Astrocyte of the cerebellum (primary cell): Measurements from ENCODE around the gene SHROOM3.
A peak's percentile ranks its signal among the peaks of the same experiment; 100 is the strongest.

Experiments
- DNase-seq: peaks from one replicate; pipeline ENCODE4 v3.0.0-alpha.2; 2011; ENCODE audit warnings: low read depth
- H3K4me3 ChIP-seq: 2 replicates; pipeline ENCODE4 v1.5.1; 2011; ENCODE audit warnings: mild to moderate bottlenecking, low read depth, low read length, moderate library complexity
- CTCF ChIP-seq: IDR thresholded peaks from 2 replicates; pipeline ENCODE4 v1.5.1; 2012; ENCODE audit warnings: low read length, low read depth, moderate library complexity, mild to moderate bottlenecking; ENCODE audit errors: missing control alignments
- in situ Hi-C: cut with HindIII; loops from 2 replicates; pipeline ENCODE4 v1.10.0; 2017; ENCODE audit warnings: low sequenced_read_pairs

SHROOM3 gene

GRCh38 chr4:76782837-76783236 is 347.8 kb downstream of the SHROOM3 start:
- in situ Hi-C loops, result no loop called here
- no peak overlapping the region for H3K4me3 ChIP-seq
- no peak for TF ChIP-seq CTCF
- peak; percentile 73 for DNase-seq

- in situ Hi-C loops, result no loop called here
- no peak for DNase-seq
- TF ChIP-seq CTCF, result no peak
- no peak overlapping the region for H3K4me3 ChIP-seq
Observed at GRCh38 chr4:76783836-76784235, 348.8 kb downstream of the SHROOM3 start.

- in situ Hi-C loops, result no loop called here
- no peak overlapping the region for H3K4me3 ChIP-seq
- no peak for DNase-seq
- TF ChIP-seq CTCF, result peak; percentile 15
Observed at GRCh38 chr4:76784237-76784636, 349.2 kb downstream of the SHROOM3 start.

GRCh38 chr4:76787898-76788297 is 352.9 kb downstream of the SHROOM3 start:
- no peak for DNase-seq
- in situ Hi-C loops, result loop anchor here (5.0 kb wide), 1 partner anchor 249 kb away; no protein-coding TSS in a partner anchor
- H3K4me3 ChIP-seq, result no peak overlapping the region
- TF ChIP-seq CTCF, result no peak

- in situ Hi-C loops, result no loop called here
- no peak for TF ChIP-seq CTCF
- DNase-seq, result no peak
- H3K4me3 ChIP-seq, result no peak overlapping the region
Observed at GRCh38 chr4:76790377-76790776, 355.3 kb downstream of the SHROOM3 start.

GRCh38 chr4:76791479-76791878 is 356.4 kb downstream of the SHROOM3 start:
- no peak for TF ChIP-seq CTCF
- DNase-seq, result no peak
- no peak overlapping the region for H3K4me3 ChIP-seq
- in situ Hi-C loops, result no loop called here

- no peak for TF ChIP-seq CTCF
- DNase-seq, result no peak
- no peak overlapping the region for H3K4me3 ChIP-seq
- in situ Hi-C loops, result no loop called here
Observed at GRCh38 chr4:76792418-76792817, 357.4 kb downstream of the SHROOM3 start.
